ENCODE data around the gene DCPS.
"Not testable (repeated sequence)": the region's sequence is repeated elsewhere in the genome, so short reads cannot be mapped to it uniquely, and the experiment has no call there.

Gene DCPS

GRCh38 chr11:126345759-126346585, 42.1 kb downstream of the DCPS start:
- DNase-seq = no peak

- DNase-seq = no peak
Measured at GRCh38 chr11:126346586-126346940, 42.7 kb downstream of the DCPS start.

- not testable (repeated sequence) for DNase-seq
Measured at GRCh38 chr11:126346946-126347345, 43.1 kb downstream of the DCPS start.

GRCh38 chr11:126347751-126348668, 44.1 kb downstream of the DCPS start:
- no peak for DNase-seq

GRCh38 chr11:126348806-126349582, 45.1 kb downstream of the DCPS start:
- no peak for DNase-seq

GRCh38 chr11:126350836-126351235, 47.0 kb downstream of the DCPS start:
- no peak for DNase-seq

GRCh38 chr11:126352163-126352562, 48.3 kb downstream of the DCPS start:
- no peak for DNase-seq

GRCh38 chr11:126352934-126353801, 49.3 kb downstream of the DCPS start:
- DNase-seq = no peak

- DNase-seq = no peak
Measured at GRCh38 chr11:126354631-126355323, 50.9 kb downstream of the DCPS start.

GRCh38 chr11:126355324-126355925, 51.6 kb downstream of the DCPS start, which contains the start of gene ST3GAL4:
ST3GAL4 (plus strand) TSS chr11:126355686; CDS start chr11:126406156, 50,470 bp downstream.
- peak; percentile 62 for DNase-seq

- no peak for DNase-seq
Measured at GRCh38 chr11:126355926-126356897, 52.4 kb downstream of the DCPS start.

- DNase-seq = no peak
Measured at GRCh38 chr11:126357055-126357962, 53.4 kb downstream of the DCPS start.

GRCh38 chr11:126357969-126358762, 54.3 kb downstream of the DCPS start:
- DNase-seq = no peak

- no peak for DNase-seq
Measured at GRCh38 chr11:126358763-126359160, 54.9 kb downstream of the DCPS start.

- no peak for DNase-seq
Measured at GRCh38 chr11:126359431-126360048, 55.7 kb downstream of the DCPS start.

GRCh38 chr11:126360049-126360446, 56.2 kb downstream of the DCPS start:
- DNase-seq = no peak

GRCh38 chr11:126361400-126361799, 57.5 kb downstream of the DCPS start:
- no peak for DNase-seq

Data from stimulated activated naive CD4-positive, alpha-beta T cell treated with Interleukin-2 at 50 U/mL for 16 hours (primary cell).